Measurements from ENCODE around the gene PCK2.

Gene PCK2

DNA sequence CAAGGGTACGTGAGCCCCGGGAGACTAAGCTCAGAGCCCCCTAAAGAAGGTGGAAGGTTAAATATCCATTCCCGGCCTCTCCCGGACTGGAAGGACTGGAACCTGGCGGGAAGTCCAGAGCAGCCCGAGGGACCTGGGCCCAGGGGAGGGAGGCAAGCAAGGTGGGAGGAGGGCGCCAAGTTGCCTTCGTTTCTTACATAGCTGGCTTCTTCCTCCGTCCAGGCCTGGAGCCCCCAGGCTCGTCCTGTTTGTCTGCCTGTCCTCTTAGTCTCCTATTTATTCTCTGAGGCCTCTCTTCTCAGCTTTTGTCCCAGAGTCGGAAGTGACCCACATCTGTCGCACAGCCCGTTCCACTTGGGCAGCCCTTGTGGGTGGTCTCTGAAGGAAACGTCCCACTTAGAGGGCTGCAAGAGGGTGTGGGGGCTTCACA, 745 bp downstream of the PCK2 start:
- peak overlapping the region; percentile 73 for H3K4me3 ChIP-seq (ENCODE audit: low read depth, low read length)
- no peak for DNase-seq (ENCODE audit: low read depth)
- in situ Hi-C loops (cut with HindIII; ENCODE audit: low sequenced_read_pairs): no loop called here
- no peak for TF ChIP-seq CTCF (IDR thresholded peaks at IDR 0.05; ENCODE audit: low read depth, low read length, missing control alignments)

- TF ChIP-seq CTCF (IDR thresholded peaks at IDR 0.05; ENCODE audit: low read depth, low read length, missing control alignments): no peak
Measured at GRCh38 chr14:24095271-24096068, 1.4 kb downstream of the PCK2 start.

GRCh38 chr14:24096545-24097181, 2.6 kb downstream of the PCK2 start:
- in situ Hi-C loops (cut with HindIII; ENCODE audit: low sequenced_read_pairs): no loop called here
- no peak for DNase-seq (ENCODE audit: low read depth)
- TF ChIP-seq CTCF (IDR thresholded peaks at IDR 0.05; ENCODE audit: low read depth, low read length, missing control alignments): no peak
- no peak overlapping the region for H3K4me3 ChIP-seq (ENCODE audit: low read depth, low read length)

More at GRCh38 chr14:24095271-24096068, 1.4 kb downstream of the PCK2 start:
- no peak for DNase-seq (ENCODE audit: low read depth)
- in situ Hi-C loops (cut with HindIII; ENCODE audit: low sequenced_read_pairs): no loop called here
- H3K4me3 ChIP-seq (ENCODE audit: low read depth, low read length): peak overlapping the region; percentile 73

DNA sequence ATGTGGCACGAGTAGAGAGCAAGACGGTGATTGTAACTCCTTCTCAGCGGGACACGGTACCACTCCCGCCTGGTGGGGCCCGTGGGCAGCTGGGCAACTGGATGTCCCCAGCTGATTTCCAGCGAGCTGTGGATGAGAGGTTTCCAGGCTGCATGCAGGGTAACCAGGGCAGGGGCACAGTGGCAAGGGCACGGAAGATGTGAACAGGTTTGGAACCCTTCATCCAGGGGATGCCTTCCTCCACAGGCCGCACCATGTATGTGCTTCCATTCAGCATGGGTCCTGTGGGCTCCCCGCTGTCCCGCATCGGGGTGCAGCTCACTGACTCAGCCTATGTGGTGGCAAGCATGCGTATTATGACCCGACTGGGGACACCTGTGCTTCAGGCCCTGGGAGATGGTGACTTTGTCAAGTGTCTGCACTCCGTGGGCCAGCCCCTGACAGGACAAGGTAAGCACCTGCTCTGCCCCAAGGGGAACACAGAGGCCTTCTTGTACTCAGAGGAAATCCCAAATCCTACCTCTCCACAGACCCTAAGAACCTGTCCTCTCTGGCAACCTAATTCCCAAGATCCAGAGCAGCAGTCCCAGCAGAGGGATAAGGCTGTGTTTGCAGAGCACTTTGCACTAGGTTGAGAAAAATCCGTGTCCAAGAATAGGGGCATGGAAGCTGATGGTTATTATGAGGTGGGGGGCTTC, 4.3 kb downstream of the PCK2 start:
- in situ Hi-C loops (cut with HindIII; ENCODE audit: low sequenced_read_pairs): no loop called here
- no peak for TF ChIP-seq CTCF (IDR thresholded peaks at IDR 0.05; ENCODE audit: low read depth, low read length, missing control alignments)
- no peak overlapping the region for H3K4me3 ChIP-seq (ENCODE audit: low read depth, low read length)
- no peak for DNase-seq (ENCODE audit: low read depth)

DNA sequence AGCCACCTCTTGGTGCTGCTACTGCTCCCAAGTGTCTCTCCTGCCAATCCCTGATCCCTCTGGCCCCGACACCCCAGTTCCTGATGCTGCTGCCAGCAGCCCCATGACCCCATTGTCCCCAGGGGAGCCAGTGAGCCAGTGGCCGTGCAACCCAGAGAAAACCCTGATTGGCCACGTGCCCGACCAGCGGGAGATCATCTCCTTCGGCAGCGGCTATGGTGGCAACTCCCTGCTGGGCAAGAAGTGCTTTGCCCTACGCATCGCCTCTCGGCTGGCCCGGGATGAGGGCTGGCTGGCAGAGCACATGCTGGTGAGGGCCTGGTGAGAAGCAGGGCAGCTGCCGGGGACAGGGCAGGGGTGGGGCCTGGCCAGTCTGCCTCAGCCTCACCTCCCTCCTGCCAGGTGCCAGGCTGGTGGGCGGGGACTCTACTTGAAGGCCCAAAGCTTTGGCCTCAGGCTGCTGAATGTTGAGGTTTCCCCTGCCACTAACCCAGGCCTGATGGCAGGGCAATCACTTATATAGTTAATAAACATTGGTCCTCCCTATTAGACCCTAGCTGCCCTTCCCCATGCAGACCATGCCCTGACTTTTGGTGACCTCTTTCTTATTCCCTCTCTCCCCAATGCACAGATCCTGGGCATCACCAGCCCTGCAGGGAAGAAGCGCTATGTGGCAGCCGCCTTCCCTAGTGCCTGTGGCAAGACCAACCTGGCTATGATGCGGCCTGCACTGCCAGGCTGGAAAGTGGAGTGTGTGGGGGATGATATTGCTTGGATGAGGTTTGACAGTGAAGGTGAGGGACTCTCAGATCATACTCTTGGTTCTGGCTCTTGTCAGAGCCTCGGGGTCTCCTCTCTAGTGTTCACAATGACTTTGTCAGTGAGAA, 5.1 kb downstream of the PCK2 start:
- in situ Hi-C loops (cut with HindIII; ENCODE audit: low sequenced_read_pairs): no loop called here
- H3K4me3 ChIP-seq (ENCODE audit: low read depth, low read length): no peak overlapping the region
- DNase-seq (ENCODE audit: low read depth): no peak
- no peak for TF ChIP-seq CTCF (IDR thresholded peaks at IDR 0.05; ENCODE audit: low read depth, low read length, missing control alignments)

Measured in astrocyte of the cerebellum (primary cell).